ENCODE measurements around the gene LINC01488. TPM values are rescaled to one million over a fixed set of nuclear protein-coding genes. Genes with fewer than 3 reads are reported as not detected.

Gene LINC01488
- total and polyA plus RNA-seq, 3 donors from 2014 or later = not detected

DNA sequence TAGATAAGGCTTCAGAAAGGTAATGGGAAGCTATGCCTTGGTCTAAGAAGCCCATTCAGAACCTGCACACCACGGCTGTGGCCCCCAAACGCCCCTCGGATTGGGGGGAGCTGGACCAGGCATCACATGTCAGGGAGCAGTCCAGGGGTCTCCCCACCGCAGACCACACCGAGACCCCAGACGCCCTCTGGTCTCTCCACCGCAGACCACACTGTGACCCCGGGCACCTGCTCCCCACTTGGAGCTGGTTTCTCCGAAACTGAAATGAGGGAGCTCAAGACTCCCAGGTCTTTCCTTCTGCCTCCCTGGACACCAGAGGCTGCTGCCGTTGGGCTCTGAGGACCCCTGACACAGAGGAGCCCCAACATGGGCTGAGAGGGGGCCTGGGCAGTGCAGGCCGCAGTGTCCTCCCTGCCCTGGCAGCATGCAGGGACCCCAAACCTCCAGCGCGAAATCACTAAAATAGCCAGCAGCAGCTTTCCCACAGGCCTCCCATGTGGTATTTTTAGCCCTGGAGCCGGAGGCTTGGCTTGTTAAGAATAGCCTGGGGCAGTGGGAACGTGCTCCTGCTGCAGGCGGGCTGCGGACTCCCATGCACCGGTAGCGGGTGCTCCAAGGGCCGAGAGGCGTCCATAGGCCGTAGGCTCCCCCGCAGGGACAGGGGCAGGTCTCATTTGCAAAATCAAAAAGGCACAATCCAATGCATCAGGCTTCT, 7.7 kb downstream of the LINC01488 start:
- intact Hi-C loops (cut with DNase I; ENCODE audit: low total_unique reads) = no loop called here
- no peaks in the 10 kb centered on the region for H3K27me3 ChIP-seq
- peak; percentile 21 for DNase-seq
- no peaks in the 10 kb centered on the region for H3K9me3 ChIP-seq
- no peaks in the 10 kb centered on the region for H3K36me3 ChIP-seq (ENCODE audit: low read depth, missing control alignments)
- WGBS, 2 donors = 62 to 73% methylated on average over 13 to 23 of the region's 23 CpGs
- no peak for TF ChIP-seq CTCF (IDR thresholded peaks at IDR 0.05)
- no peak for TF ChIP-seq POLR2A (IDR thresholded peaks at IDR 0.05)
- H3K4me1 ChIP-seq = no peaks in the 10 kb centered on the region
- no peak overlapping the region for H3K4me3 ChIP-seq
- no peak overlapping the region for H3K27ac ChIP-seq

DNA sequence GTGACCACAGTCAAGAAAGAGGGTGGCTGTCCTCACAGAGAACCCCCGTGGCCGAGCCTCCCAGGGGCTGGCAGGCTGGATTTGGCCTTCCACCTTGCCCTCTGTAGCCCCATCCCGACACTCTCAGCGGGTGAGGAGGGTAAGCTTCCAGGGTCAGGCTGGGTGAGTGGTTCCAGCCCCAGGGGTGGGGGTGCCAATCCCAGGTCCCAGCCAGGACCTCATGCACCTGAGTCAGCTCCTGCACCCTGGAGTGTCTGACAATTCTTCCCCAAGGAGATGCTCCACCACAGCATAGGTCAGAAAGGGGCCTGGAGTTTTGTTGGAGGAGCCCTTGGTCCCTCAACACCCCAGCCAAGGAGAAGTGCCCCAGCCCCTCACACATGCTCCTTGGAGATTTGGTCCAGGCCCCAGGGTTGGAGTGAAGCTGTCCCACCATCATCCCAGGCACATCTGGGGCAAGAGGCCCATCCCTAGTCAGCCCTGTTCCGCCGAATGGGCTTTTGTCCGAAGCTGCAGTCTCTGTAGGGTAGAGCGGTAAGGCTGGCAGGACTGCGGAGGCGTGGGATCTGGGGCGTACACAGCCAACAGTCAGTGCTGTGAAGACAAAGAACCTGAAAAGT, 8.4 kb downstream of the LINC01488 start:
- WGBS, 2 donors = 89 to 97% methylated on average over 8 to 11 of the region's 11 CpGs
- no peak for TF ChIP-seq CTCF (IDR thresholded peaks at IDR 0.05)
- no peak for TF ChIP-seq POLR2A (IDR thresholded peaks at IDR 0.05)
- no peak overlapping the region for H3K4me3 ChIP-seq
- H3K36me3 ChIP-seq (ENCODE audit: low read depth, missing control alignments) = no peaks in the 10 kb centered on the region
- intact Hi-C loops (cut with DNase I; ENCODE audit: low total_unique reads) = no loop called here
- no peaks in the 10 kb centered on the region for H3K27me3 ChIP-seq
- no peak for DNase-seq
- H3K9me3 ChIP-seq = no peaks in the 10 kb centered on the region
- no peak overlapping the region for H3K27ac ChIP-seq
- no peaks in the 10 kb centered on the region for H3K4me1 ChIP-seq

GRCh38 chr11:69490516-69490915, 9.1 kb downstream of the LINC01488 start:
- intact Hi-C loops (cut with DNase I; ENCODE audit: low total_unique reads) = no loop called here
- WGBS, 2 donors = 81 to 96% methylated on average over 7 to 10 of the region's 10 CpGs
- no peak for TF ChIP-seq POLR2A (IDR thresholded peaks at IDR 0.05)
- TF ChIP-seq CTCF (IDR thresholded peaks at IDR 0.05) = no peak
- H3K36me3 ChIP-seq (ENCODE audit: low read depth, missing control alignments) = no peaks in the 10 kb centered on the region
- no peak for DNase-seq
- no peak overlapping the region for H3K4me3 ChIP-seq
- H3K27me3 ChIP-seq = no peaks in the 10 kb centered on the region
- no peaks in the 10 kb centered on the region for H3K9me3 ChIP-seq
- H3K4me1 ChIP-seq = no peaks in the 10 kb centered on the region
- no peak overlapping the region for H3K27ac ChIP-seq

DNA sequence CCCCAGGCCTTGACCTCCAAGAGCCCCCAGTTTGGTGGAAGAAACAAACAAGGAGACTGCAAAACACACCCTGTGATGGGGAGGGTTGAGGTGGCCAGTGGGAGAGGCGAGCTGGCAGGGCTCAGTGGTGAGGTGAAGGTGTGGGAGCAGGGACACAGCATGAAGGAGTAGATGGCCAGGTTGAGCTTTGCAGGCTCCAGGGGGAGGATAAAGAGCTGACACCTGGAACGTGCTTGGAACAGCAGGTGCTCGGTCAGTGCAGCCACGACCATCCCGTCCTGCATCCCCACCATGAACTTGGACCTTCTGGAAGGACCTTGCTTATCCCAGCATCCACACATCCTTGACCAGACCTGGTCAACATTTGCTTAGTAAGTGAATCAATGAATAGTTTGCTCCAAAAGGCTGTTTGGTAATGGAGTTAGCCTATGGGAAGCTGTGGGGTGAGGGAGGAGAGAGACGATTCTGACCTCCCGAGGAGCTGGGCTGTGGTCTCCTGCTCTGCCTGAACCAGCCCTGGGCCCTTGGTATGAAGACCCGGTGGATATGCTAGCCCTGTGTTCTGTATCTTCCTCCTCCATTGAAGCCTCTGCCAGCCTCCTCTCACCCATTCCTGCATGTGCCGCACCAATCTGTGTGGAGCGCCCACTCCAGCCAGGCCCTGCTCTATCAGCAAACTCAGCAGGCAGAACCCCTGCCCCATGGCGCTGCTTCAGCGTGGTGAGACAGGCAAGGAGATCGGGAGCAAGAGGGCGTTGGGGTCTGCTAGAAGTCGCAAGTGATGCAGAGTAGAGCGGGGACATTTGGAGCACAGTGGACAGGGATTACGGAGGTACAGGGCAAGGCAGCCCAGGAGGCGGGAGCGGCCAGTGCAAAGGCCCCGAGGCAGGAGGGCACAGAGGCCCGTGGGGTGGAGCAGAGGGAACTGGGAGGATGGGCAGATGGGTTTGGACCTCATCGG, 9.9 kb downstream of the LINC01488 start:
- no peaks in the 10 kb centered on the region for H3K9me3 ChIP-seq
- no peak overlapping the region for H3K27ac ChIP-seq
- H3K4me1 ChIP-seq = peaks cover 1% of the 10 kb centered on the region
- H3K4me3 ChIP-seq = no peak overlapping the region
- no peak for TF ChIP-seq CTCF (IDR thresholded peaks at IDR 0.05)
- no peak for TF ChIP-seq POLR2A (IDR thresholded peaks at IDR 0.05)
- intact Hi-C loops (cut with DNase I; ENCODE audit: low total_unique reads) = no loop called here
- H3K27me3 ChIP-seq = no peaks in the 10 kb centered on the region
- WGBS, 2 donors = 93 to 95% methylated on average over 22 of the region's 22 CpGs
- DNase-seq = no peak
- no peaks in the 10 kb centered on the region for H3K36me3 ChIP-seq (ENCODE audit: low read depth, missing control alignments)
